Activated T-helper 9 cell treated with anti-CD3 and anti-CD28 coated beads, Interleukin-2, amount 50 U/mL, for 16 hours (primary cell): ENCODE data around the gene MEF2A.

ENCODE experiments used
- DNase-seq: peaks from one replicate; pipeline ENCODE4 v3.0.0-alpha.2; 2020; ENCODE audit warnings: low read depth

Gene MEF2A

GRCh38 chr15:99606646-99607045, 40.9 kb downstream of the MEF2A start:
- DNase-seq: no peak

GRCh38 chr15:99613481-99613880, 47.7 kb downstream of the MEF2A start:
- no peak for DNase-seq

GRCh38 chr15:99613887-99614647, 48.3 kb downstream of the MEF2A start:
- DNase-seq: no peak

GRCh38 chr15:99614749-99615288, 49.0 kb downstream of the MEF2A start:
- DNase-seq: no peak

GRCh38 chr15:99615460-99615859, 49.7 kb downstream of the MEF2A start:
- DNase-seq: no peak

GRCh38 chr15:99616129-99616528, 50.3 kb downstream of the MEF2A start:
- no peak for DNase-seq

GRCh38 chr15:99616773-99617342, 51.1 kb downstream of the MEF2A start:
- DNase-seq: no peak

GRCh38 chr15:99618941-99619411, 53.2 kb downstream of the MEF2A start:
- DNase-seq: no peak

- DNase-seq: no peak
These were observed 53.9 kb downstream of the MEF2A start for GRCh38 chr15:99619712-99620111.

- DNase-seq: no peak
These were observed 54.4 kb downstream of the MEF2A start for GRCh38 chr15:99620178-99620577.

- no peak for DNase-seq
These were observed 56.0 kb downstream of the MEF2A start for GRCh38 chr15:99621767-99622166.

GRCh38 chr15:99628374-99629001, 62.7 kb downstream of the MEF2A start:
- DNase-seq: no peak

GRCh38 chr15:99630607-99631131, 64.9 kb downstream of the MEF2A start:
- DNase-seq: no peak

GRCh38 chr15:99631255-99631654, 65.5 kb downstream of the MEF2A start:
- no peak for DNase-seq

GRCh38 chr15:99632521-99632920, 66.7 kb downstream of the MEF2A start:
- DNase-seq: no peak

- DNase-seq: no peak
These were observed 67.9 kb downstream of the MEF2A start for GRCh38 chr15:99633655-99634054.

GRCh38 chr15:99634576-99634975, 68.8 kb downstream of the MEF2A start:
- no peak for DNase-seq

- no peak for DNase-seq
These were observed 69.4 kb downstream of the MEF2A start for GRCh38 chr15:99635145-99635544.

GRCh38 chr15:99635794-99636193, 70.0 kb downstream of the MEF2A start:
- DNase-seq: no peak

- DNase-seq: no peak
These were observed 79.2 kb downstream of the MEF2A start for GRCh38 chr15:99644913-99645542.

- no peak for DNase-seq
These were observed 79.8 kb downstream of the MEF2A start for GRCh38 chr15:99645543-99645935.

- no peak for DNase-seq
These were observed 80.2 kb downstream of the MEF2A start for GRCh38 chr15:99645951-99646350.
